HG02885 (cell line): ENCODE results near the gene KLHL28.

Experiments
- ATAC-seq: cut with Tn5 transposase; IDR thresholded peaks from one replicate; pipeline ENCODE4 v1.9.1; 2021; ENCODE audit warnings: mild to moderate bottlenecking; ENCODE audit not compliant: unreplicated experiment, poor library complexity

KLHL28 gene

DNA sequence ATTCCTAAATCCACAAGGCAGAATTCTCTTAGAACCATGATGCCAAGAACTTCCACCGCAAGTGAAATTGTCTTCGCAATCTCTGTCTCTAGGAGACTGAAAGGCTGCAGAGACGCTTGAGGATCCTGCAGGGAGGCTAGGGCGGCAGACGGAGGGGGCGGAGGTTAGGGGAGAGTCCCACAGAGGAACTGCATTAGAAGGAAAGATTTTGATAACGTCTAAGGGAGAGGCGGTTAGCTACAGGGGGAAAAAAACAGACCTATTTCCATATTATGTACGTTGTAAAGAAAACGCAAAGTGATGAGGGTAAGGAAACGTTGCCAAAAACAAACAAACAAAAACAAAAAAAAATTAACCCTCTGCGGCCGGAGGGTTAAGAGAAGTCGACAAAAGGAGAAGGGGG lies 595 bp downstream of the KLHL28 start:
- ATAC-seq: peak; percentile 25

GRCh38 chr14:44960646-44961045 lies 1.1 kb downstream of the KLHL28 start:
- ATAC-seq: no peak

DNA sequence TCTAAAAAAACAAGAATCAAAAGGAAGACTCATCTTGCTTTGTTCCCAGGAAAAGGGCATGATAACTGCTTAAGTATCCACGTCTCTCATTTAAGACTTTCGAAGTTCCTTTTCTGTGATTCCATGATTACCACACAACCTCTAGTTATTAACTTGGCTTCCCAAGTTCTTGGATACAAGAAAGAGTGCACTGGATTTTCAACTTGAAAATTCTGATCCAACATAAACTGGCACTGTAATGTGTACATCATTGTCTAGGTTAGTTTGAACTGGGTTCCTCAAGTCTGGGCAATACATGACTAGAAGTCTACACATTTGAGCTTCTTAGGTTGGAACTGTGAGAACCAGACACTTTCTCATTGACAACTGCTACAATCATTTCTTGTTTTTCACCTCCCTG lies 1.6 kb downstream of the KLHL28 start:
- no peak for ATAC-seq

DNA sequence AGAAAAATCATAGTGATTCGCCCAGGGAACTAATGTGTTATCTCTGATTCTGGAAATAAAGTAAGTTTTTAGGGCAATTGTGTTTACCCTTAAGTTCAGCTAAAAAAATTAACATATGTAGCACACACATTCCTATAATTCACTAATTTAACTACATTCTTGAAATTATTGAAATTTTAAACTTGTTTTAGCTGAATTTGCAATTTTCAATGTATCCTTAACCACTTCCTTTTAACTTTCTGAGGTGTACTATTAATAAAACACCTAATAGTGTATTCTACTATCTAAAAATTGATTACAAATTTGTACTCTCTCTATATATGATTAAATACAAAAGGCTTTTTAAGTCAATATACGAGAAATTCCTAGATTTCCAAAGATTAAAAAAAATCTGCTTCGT lies 2.2 kb downstream of the KLHL28 start:
- no peak for ATAC-seq

- ATAC-seq: no peak
Measured at GRCh38 chr14:44956866-44957265, 4.9 kb downstream of the KLHL28 start.

DNA sequence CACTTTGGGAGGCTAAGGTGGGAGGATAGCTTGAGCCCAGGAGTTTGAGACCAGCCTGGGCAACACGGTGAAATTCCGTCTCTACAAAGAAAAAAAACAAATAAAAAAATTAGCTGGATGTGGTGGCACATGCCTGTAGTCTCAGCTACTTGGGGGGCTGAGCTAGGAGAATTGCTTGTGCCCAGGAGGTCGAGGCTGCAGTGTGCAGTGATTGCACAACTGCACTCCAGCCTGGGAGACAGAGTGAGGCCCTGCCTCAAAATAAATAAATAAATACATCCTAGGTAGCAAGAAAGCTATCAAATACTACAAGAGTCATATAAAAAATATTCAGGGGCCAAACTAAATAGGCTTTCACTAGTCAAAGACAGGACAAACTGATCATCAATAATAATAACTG lies 6.2 kb downstream of the KLHL28 start:
- no peak for ATAC-seq

DNA sequence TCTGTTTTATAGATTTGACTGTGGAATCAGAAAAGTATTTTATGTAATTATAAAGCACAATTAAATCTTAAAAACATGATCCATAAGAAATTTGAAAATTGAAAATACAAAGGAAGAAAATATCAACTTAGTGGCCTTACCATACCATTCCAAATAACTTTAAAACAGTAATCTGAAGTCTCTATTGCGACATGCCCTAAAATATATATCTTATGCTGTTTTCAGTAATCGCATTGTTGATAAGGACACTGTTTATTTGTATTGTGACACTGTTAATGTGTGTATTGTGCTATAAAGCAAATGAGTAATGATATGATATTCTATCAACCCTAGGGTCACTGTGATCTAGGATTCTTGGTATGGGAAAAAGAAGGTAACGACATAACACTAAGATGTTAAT lies 7.0 kb downstream of the KLHL28 start:
- no peak for ATAC-seq

DNA sequence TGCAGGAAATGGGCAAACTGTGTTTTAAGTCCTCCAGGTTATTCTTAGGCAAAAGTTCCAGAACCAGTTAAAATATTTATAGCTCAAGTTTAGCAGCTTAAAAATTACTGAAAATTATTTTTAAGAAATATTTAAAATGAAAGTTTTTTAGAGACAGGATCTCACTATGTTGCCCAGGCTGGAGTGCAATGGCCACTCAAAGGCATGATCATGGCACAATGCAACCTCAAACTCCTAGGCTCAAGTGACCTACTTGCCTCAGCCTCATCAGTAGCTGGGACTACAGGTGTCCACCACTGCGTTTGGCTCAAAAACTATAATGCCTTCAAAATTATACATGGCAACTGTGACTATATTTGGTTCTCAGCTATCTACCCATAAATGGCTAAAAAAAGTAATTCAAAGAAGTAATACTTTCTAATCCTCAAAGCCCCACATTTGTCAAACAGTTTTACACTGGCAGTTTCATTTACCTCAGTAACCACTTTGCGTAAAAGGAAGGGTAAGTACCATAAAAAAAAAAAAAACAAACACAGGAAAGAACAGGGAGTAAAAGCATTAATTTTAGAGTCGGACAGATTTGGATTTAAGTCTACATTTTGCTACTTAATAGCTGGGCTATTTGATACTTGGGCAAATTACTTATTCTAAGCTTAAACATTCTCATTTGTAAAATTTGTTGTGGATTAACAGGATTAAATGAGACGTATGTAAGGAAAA lies 9.2 kb downstream of the KLHL28 start:
- no peak for ATAC-seq

GRCh38 chr14:44951051-44951450 lies 10.7 kb downstream of the KLHL28 start:
- ATAC-seq: no peak

DNA sequence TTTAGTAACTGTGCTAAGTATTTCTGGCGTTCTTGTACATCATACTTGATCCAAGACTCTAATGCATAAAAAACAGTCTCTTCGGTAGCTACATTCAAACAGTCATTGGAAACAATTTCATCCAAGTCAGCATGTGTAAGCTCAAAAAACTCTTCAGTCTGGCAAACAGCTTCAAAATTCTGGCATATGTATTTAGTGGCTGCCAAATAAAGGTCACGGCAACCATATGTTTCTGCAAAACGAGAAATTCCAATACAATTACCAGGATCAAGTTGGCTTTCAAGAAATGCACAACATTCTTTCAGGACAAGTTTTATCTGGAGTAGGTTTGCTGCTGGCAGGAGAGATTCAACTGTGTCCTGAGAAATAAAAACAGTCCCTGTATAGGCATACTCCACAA lies 16.5 kb downstream of the KLHL28 start:
- ATAC-seq: no peak

DNA sequence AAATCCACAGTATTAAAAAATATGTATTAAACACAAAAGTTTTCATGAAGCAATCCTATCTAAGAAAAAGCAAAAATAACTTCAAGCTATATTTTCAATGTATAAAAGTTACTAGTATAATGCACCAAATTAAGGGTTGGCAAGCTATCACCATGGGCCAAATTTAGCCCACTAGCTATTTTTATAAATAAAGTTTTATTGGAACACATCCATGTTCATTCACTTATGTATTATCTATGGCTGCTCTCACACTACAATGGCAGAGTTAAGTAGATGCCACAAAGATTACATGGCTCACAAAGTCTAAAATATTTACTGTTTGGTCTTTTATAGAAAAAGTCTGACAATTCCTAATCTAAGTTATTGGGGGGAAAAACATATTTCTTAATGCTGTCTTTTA lies 17.6 kb downstream of the KLHL28 start:
- ATAC-seq: no peak

- ATAC-seq: no peak
Measured at GRCh38 chr14:44942436-44942835, 19.3 kb downstream of the KLHL28 start.

GRCh38 chr14:44941591-44941990 lies 20.2 kb downstream of the KLHL28 start:
- ATAC-seq: no peak

GRCh38 chr14:44940944-44941343 lies 20.8 kb downstream of the KLHL28 start:
- ATAC-seq: no peak

- no peak for ATAC-seq
Measured at GRCh38 chr14:44940211-44940610, 21.5 kb downstream of the KLHL28 start.

DNA sequence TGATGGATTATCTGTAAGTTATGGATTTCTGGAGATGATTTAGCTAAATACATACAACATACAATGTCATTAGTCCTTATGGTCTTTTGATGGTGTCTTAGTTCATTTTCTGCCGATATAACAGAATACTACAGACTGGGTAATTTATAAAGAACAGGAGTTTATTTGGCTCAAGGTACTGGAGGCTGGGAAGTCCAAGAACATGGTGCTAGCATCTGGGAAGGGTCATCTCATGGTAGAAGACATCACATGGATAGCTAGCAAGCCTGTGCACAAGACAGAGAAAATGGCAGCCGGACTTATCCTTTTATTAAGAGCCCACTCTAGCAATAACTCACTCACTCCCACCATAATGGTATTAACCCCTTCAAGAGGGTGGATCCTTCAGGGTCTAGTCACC lies 24.2 kb downstream of the KLHL28 start:
- ATAC-seq: no peak

- no peak for ATAC-seq
Measured at GRCh38 chr14:44935155-44935554, 26.6 kb downstream of the KLHL28 start.

GRCh38 chr14:44928793-44929192 lies 33.0 kb downstream of the KLHL28 start:
- ATAC-seq: no peak

GRCh38 chr14:44914849-44915248 lies 46.9 kb downstream of the KLHL28 start:
- ATAC-seq: no peak

DNA sequence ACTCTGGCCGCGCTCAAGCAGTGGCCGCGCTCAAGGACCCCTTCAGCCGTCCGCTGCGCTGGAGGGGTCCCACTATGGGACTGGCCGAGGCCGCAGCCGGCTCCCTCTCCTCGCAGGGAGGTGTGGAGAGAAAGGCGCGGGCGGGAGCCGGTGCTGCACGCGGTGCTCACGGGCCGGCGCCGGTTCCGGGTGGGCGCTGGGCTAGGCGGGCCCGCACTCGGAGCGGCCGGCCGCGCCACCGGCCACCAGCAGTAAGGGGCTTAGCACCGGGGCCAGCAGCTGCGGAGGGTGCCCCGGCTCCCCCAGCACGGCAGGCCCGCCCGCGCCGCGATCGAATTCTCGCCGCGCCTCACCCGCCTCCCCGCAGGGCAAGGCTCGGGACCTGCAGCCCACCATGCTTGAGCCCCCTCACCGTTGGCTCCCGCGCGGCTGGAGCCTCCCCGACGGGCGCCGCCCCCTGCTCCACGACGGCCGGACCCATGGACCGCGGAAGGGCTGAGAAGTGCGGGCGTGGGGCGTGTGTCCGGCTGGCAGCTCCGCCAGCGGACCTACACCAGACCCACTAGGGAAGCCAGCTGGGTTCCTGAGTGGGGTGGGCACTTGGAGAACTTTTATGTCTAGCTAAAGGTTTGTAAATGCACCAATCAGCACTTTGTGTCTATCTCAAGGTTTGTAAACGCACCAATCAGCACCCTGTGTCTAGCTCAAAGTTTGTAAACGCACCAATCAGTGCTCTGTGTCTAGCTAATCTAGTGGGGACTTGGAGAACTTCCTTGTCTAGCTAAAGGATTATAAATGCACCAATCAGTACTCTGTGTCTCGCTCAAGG lies 49.5 kb downstream of the KLHL28 start:
- no peak for ATAC-seq

- ATAC-seq: no peak
Measured at GRCh38 chr14:44910821-44911220, 50.9 kb downstream of the KLHL28 start.

- no peak for ATAC-seq
Measured at GRCh38 chr14:44901696-44902095, 60.1 kb downstream of the KLHL28 start.
